HEK293 (cell line): Measurements from ENCODE around the gene ZNF83.

Experiments
- KLF9 ChIP-seq: fragments of 450-650 bp; formaldehyde crosslinking; IDR thresholded peaks from 2 replicates; pipeline ENCODE4 v1.5.1; 2016; ENCODE audit warnings: missing biosample characterization, missing genetic modification characterization, low read depth
- TF ChIP-seq, protein P1 (sequence below): fragments of 450-650 bp; formaldehyde crosslinking; IDR thresholded peaks from 2 replicates; pipeline ENCODE4 v1.5.1; 2016; ENCODE audit warnings: missing biosample characterization, missing genetic modification characterization

DNA sequence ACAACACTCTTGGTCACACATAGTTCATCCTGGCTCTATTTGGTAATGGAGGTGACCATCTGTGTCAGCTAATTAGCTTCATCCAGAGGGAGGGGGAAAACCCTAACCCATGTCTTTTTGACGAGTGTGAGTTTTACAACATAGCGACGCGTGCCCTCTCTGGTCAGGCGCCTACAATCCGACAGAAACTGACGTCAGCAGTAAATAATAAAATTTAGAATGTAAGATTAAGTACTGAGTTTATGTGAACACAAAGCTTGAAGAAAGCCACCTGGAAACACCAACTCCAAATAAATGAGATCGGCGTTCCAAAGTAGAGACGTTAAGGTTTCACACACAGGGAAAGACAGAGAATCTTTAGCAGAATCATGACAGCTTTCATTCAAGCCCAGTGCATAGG is 1.8 kb upstream of the ZNF83 start:
- no peak for TF ChIP-seq KLF9 (tag by site-specific recombination)
- TF ChIP-seq, protein P1, sequence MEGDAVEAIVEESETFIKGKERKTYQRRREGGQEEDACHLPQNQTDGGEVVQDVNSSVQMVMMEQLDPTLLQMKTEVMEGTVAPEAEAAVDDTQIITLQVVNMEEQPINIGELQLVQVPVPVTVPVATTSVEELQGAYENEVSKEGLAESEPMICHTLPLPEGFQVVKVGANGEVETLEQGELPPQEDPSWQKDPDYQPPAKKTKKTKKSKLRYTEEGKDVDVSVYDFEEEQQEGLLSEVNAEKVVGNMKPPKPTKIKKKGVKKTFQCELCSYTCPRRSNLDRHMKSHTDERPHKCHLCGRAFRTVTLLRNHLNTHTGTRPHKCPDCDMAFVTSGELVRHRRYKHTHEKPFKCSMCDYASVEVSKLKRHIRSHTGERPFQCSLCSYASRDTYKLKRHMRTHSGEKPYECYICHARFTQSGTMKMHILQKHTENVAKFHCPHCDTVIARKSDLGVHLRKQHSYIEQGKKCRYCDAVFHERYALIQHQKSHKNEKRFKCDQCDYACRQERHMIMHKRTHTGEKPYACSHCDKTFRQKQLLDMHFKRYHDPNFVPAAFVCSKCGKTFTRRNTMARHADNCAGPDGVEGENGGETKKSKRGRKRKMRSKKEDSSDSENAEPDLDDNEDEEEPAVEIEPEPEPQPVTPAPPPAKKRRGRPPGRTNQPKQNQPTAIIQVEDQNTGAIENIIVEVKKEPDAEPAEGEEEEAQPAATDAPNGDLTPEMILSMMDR (tag by site-specific recombination), result no peak
